ENCODE measurements around the gene LGALS13. TPM values are rescaled to one million over a fixed set of nuclear protein-coding genes. Genes with fewer than 3 reads are reported as not detected.

LGALS13 gene
- total RNA-seq, 1 experiment from 2014 or later, result not detected

GRCh38 chr19:39617745-39618144 lies 15.4 kb downstream of the LGALS13 start:
- DNase-seq (ENCODE audit: low read depth, low spot score), result no peak
- no peak overlapping the region for H2AFZ ChIP-seq (ENCODE audit: low read depth, low read length, poor library complexity, severe bottlenecking)
- peaks cover 41% of the 10 kb centered on the region for H3K27me3 ChIP-seq (ENCODE audit: insufficient read depth, low read length)
- H3K9me2 ChIP-seq (ENCODE audit: insufficient read depth), result no peaks in the 10 kb centered on the region
- H3K27ac ChIP-seq (ENCODE audit: low read depth, low read length), result no peak overlapping the region
- H3K79me2 ChIP-seq (ENCODE audit: insufficient read depth, low read length), result no peaks in the 10 kb centered on the region
- no peaks in the 10 kb centered on the region; the same call in 1 of the 2 replicates for H4K20me1 ChIP-seq (ENCODE audit: insufficient read depth)
- H3K4me1 ChIP-seq (ENCODE audit: control insufficient read depth in 1 of 2, insufficient read depth in 2 of 2, low read length in 2 of 2), result no peaks in the 10 kb centered on the region
- ChIA-PET POLR2A (no interaction called here), CTCF (no interaction called here), RAD21 (ENCODE audit: low non-redundant PET in 1 of 2, low total read pairs in 2 of 2, uncharacterized antibody in 2 of 2, unreplicated experiment in 2 of 2) (no interaction called here)
- ATAC-seq, result no peak
- no peak overlapping the region for H3K4me3 ChIP-seq (replicated peaks in 1 of 2; ENCODE audit: low read depth in 1 of 2, low read length in 2 of 2)
- TF ChIP-seq CTCF (IDR thresholded peaks at IDR 0.05 in 2 of 3, conservative IDR thresholded peaks at IDR 0.05 in 1 of 3; ENCODE audit: borderline replicate concordance in 1 of 3, insufficient read depth in 1 of 3, low read depth in 2 of 3, low read length in 2 of 3) (no peak), RAD21 (IDR thresholded peaks at IDR 0.05; ENCODE audit: low read depth) (no peak), POLR2AphosphoS5 (IDR thresholded peaks at IDR 0.05; ENCODE audit: low read depth, low read length) (no peak)
- intact Hi-C loops (cut with micrococcal nuclease), result loop anchor here (10.0 kb wide), 1 partner anchor 53 kb away; no protein-coding TSS in a partner anchor
- H3K36me3 ChIP-seq (ENCODE audit: control insufficient read depth in 1 of 2, insufficient read depth in 2 of 2, low read length in 2 of 2), result no peaks in the 10 kb centered on the region
- no peak overlapping the region for H3K4me2 ChIP-seq (ENCODE audit: low read length)
- BruUV-seq (replicated peaks), result no TSS peak
- H3K9ac ChIP-seq (ENCODE audit: low read length), result no peak overlapping the region
- peaks cover 0 to 6% of the 10 kb centered on the region in 2 experiments; a peak in 1 of 4 replicates for H3K9me3 ChIP-seq (ENCODE audit: control insufficient read depth in 1 of 2, insufficient read depth in 1 of 2, low read depth in 1 of 2, low read length in 2 of 2)

DNA sequence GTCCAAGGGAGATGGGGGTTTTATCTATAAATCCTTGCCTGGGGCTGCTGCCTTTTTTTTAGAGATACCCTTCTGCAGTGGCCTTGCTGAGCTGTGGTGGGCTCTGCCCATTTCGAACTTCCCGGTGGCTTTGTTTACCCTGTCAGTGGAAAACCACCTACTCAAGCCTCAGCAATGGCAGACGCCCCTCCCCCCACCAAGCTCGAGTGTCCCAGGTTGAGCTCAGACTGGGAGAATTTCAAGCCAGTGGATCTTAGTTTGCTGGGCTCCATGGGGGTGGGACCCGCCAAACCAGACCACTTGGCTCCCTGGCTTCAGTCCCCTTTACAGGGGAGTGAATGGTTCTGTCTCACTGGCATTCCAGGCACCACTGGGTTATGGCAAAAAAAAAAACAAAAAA lies 21.6 kb downstream of the LGALS13 start:
- TF ChIP-seq EZH2phosphoT487 (IDR thresholded peaks at IDR 0.05; ENCODE audit: borderline replicate concordance) (no peak), SP1 (IDR thresholded peaks at IDR 0.05; ENCODE audit: low read depth) (no peak), ZBTB33 (IDR thresholded peaks at IDR 0.05; ENCODE audit: extremely low read depth, insufficient replicate concordance, low read length) (no peak), SIN3A (IDR thresholded peaks at IDR 0.05; ENCODE audit: low read depth) (no peak), ATF3 (IDR thresholded peaks at IDR 0.05) (no peak), SRF (IDR thresholded peaks at IDR 0.05; ENCODE audit: low read depth) (no peak), ELF1 (IDR thresholded peaks at IDR 0.05; ENCODE audit: borderline replicate concordance, low read depth) (no peak), JUND (IDR thresholded peaks at IDR 0.05) (no peak), TCF7L2 (IDR thresholded peaks at IDR 0.05; ENCODE audit: borderline replicate concordance, extremely low read depth, insufficient read depth, insufficient read length) (no peak), POLR2A (IDR thresholded peaks at IDR 0.05; ENCODE audit: borderline replicate concordance, extremely low read depth, insufficient read depth, insufficient read length) (no peak), EGR1 (IDR thresholded peaks at IDR 0.05; ENCODE audit: low read depth) (no peak), POLR2AphosphoS5 (IDR thresholded peaks at IDR 0.05; ENCODE audit: low read depth, low read length) (no peak), ZFX (IDR thresholded peaks at IDR 0.05) (no peak), EZH2 (IDR thresholded peaks at IDR 0.05) (no peak), CEBPB (IDR thresholded peaks at IDR 0.05; ENCODE audit: low read depth) (no peak)
- DNase-seq (ENCODE audit: low read depth, low spot score) (no peak), ATAC-seq (no peak)
- ChIA-PET POLR2A (no interaction called here), RAD21 (ENCODE audit: low non-redundant PET in 1 of 2, low total read pairs in 2 of 2, uncharacterized antibody in 2 of 2, unreplicated experiment in 2 of 2) (no interaction called here), CTCF (interaction anchor here (1.2 kb wide), 1 partner anchor 169 kb away, joined by 3 read pairs; no protein-coding TSS in a partner anchor)
- Histone ChIP-seq H3K9me2 (ENCODE audit: insufficient read depth) (no peaks in the 10 kb centered on the region), H3K4me1 (ENCODE audit: control insufficient read depth in 1 of 2, insufficient read depth in 2 of 2, low read length in 2 of 2) (no peaks in the 10 kb centered on the region), H3K36me3 (ENCODE audit: control insufficient read depth in 1 of 2, insufficient read depth in 2 of 2, low read length in 2 of 2) (no peaks in the 10 kb centered on the region), H3K4me3 (replicated peaks in 1 of 2; ENCODE audit: low read depth in 1 of 2, low read length in 2 of 2) (no peak overlapping the region), H3K9me3 (ENCODE audit: control insufficient read depth in 1 of 2, insufficient read depth in 1 of 2, low read depth in 1 of 2, low read length in 2 of 2) (no peaks in the 10 kb centered on the region), H4K20me1 (ENCODE audit: insufficient read depth) (no peaks in the 10 kb centered on the region), H3K4me2 (ENCODE audit: low read length) (no peak overlapping the region), H2AFZ (ENCODE audit: low read depth, low read length, poor library complexity, severe bottlenecking) (no peak overlapping the region), H3K27me3 (ENCODE audit: insufficient read depth, low read length) (peaks cover 62% of the 10 kb centered on the region), H3K79me2 (ENCODE audit: insufficient read depth, low read length) (no peaks in the 10 kb centered on the region), H3K27ac (ENCODE audit: low read depth, low read length) (no peak overlapping the region), H3K9ac (ENCODE audit: low read length) (no peak overlapping the region)
- intact Hi-C loops (cut with micrococcal nuclease), result no loop called here
- no TSS peak for BruUV-seq (replicated peaks)
